ENCODE results near the gene KRTAP12-4.

KRTAP12-4 gene

GRCh38 chr21:44658913-44659595, 4.6 kb upstream of the KRTAP12-4 start:
- Histone ChIP-seq H3K4me1 (ENCODE audit: control insufficient read depth, insufficient read depth, low read length) (no peaks in the 10 kb centered on the region), H3K27me3 (ENCODE audit: control insufficient read depth, insufficient read depth, low read length) (peaks cover 4% of the 10 kb centered on the region), H3K4me3 (ENCODE audit: low read length) (no peak overlapping the region), H3K9ac (ENCODE audit: low read length) (no peak overlapping the region), H3K27ac (ENCODE audit: low read depth, low read length) (no peak overlapping the region), H3K36me3 (ENCODE audit: control insufficient read depth, insufficient read depth, low read length) (no peaks in the 10 kb centered on the region)

- H3K4me1 ChIP-seq (ENCODE audit: control insufficient read depth, insufficient read depth, low read length), result no peaks in the 10 kb centered on the region
- no peak overlapping the region for H3K27ac ChIP-seq (ENCODE audit: low read depth, low read length)
- no peak overlapping the region for H3K4me3 ChIP-seq (ENCODE audit: low read length)
These were observed 4.1 kb upstream of the KRTAP12-4 start for GRCh38 chr21:44658541-44658910.

GRCh38 chr21:44657635-44658540, 3.4 kb upstream of the KRTAP12-4 start, which contains the start of gene KRTAP12-3:
TSS of gene KRTAP12-3 (plus strand) at chr21:44657932. CDS start at chr21:44657980, 48 bp downstream.
- no peaks in the 10 kb centered on the region for H3K4me1 ChIP-seq (ENCODE audit: control insufficient read depth, insufficient read depth, low read length)
- no peak within 1 kb of the TSS for H3K9ac ChIP-seq (ENCODE audit: low read length)
- no peaks in the 10 kb centered on the region for H3K36me3 ChIP-seq (ENCODE audit: control insufficient read depth, insufficient read depth, low read length)
- no peak within 1 kb of the TSS for H3K4me3 ChIP-seq (ENCODE audit: low read length)
- H3K27ac ChIP-seq (ENCODE audit: low read depth, low read length), result no peak within 1 kb of the TSS
- peaks cover 4% of the 10 kb centered on the region for H3K27me3 ChIP-seq (ENCODE audit: control insufficient read depth, insufficient read depth, low read length)

More at GRCh38 chr21:44658541-44658910, 4.1 kb upstream of the KRTAP12-4 start:
- Histone ChIP-seq H3K27me3 (ENCODE audit: control insufficient read depth, insufficient read depth, low read length) (peaks cover 4% of the 10 kb centered on the region), H3K9ac (ENCODE audit: low read length) (no peak overlapping the region), H3K36me3 (ENCODE audit: control insufficient read depth, insufficient read depth, low read length) (no peaks in the 10 kb centered on the region)

GRCh38 chr21:44656868-44657267, 2.4 kb upstream of the KRTAP12-4 start:
- Histone ChIP-seq H3K4me3 (ENCODE audit: low read length) (no peak overlapping the region), H3K27me3 (ENCODE audit: control insufficient read depth, insufficient read depth, low read length) (peaks cover 4% of the 10 kb centered on the region), H3K4me1 (ENCODE audit: control insufficient read depth, insufficient read depth, low read length) (no peaks in the 10 kb centered on the region), H3K27ac (ENCODE audit: low read depth, low read length) (no peak overlapping the region), H3K9ac (ENCODE audit: low read length) (no peak overlapping the region), H3K36me3 (ENCODE audit: control insufficient read depth, insufficient read depth, low read length) (no peaks in the 10 kb centered on the region)

- Histone ChIP-seq H3K36me3 (ENCODE audit: control insufficient read depth, insufficient read depth, low read length) (no peaks in the 10 kb centered on the region), H3K27ac (ENCODE audit: low read depth, low read length) (no peak overlapping the region), H3K27me3 (ENCODE audit: control insufficient read depth, insufficient read depth, low read length) (peaks cover 4% of the 10 kb centered on the region), H3K4me1 (ENCODE audit: control insufficient read depth, insufficient read depth, low read length) (no peaks in the 10 kb centered on the region), H3K4me3 (ENCODE audit: low read length) (no peak overlapping the region), H3K9ac (ENCODE audit: low read length) (no peak overlapping the region)
These were observed 543 bp downstream of the KRTAP12-4 start for GRCh38 chr21:44653656-44654575.

- Histone ChIP-seq H3K9ac (ENCODE audit: low read length) (no peak overlapping the region), H3K4me1 (ENCODE audit: control insufficient read depth, insufficient read depth, low read length) (no peaks in the 10 kb centered on the region), H3K27ac (ENCODE audit: low read depth, low read length) (no peak overlapping the region), H3K27me3 (ENCODE audit: control insufficient read depth, insufficient read depth, low read length) (peaks cover 4% of the 10 kb centered on the region), H3K4me3 (ENCODE audit: low read length) (no peak overlapping the region), H3K36me3 (ENCODE audit: control insufficient read depth, insufficient read depth, low read length) (no peaks in the 10 kb centered on the region)
These were observed 1.3 kb downstream of the KRTAP12-4 start for GRCh38 chr21:44653123-44653522.

- H3K36me3 ChIP-seq (ENCODE audit: control insufficient read depth, insufficient read depth, low read length), result no peaks in the 10 kb centered on the region
- H3K4me1 ChIP-seq (ENCODE audit: control insufficient read depth, insufficient read depth, low read length), result no peaks in the 10 kb centered on the region
- no peaks in the 10 kb centered on the region for H3K27me3 ChIP-seq (ENCODE audit: control insufficient read depth, insufficient read depth, low read length)
- H3K9ac ChIP-seq (ENCODE audit: low read length), result no peak overlapping the region
- H3K27ac ChIP-seq (ENCODE audit: low read depth, low read length), result no peak overlapping the region
- H3K4me3 ChIP-seq (ENCODE audit: low read length), result no peak overlapping the region
These were observed 3.3 kb downstream of the KRTAP12-4 start for GRCh38 chr21:44650973-44651675.

- no peaks in the 10 kb centered on the region for H3K36me3 ChIP-seq (ENCODE audit: control insufficient read depth, insufficient read depth, low read length)
- H3K27ac ChIP-seq (ENCODE audit: low read depth, low read length), result no peak overlapping the region
- no peaks in the 10 kb centered on the region for H3K27me3 ChIP-seq (ENCODE audit: control insufficient read depth, insufficient read depth, low read length)
- no peak overlapping the region for H3K4me3 ChIP-seq (ENCODE audit: low read length)
- no peak overlapping the region for H3K9ac ChIP-seq (ENCODE audit: low read length)
- H3K4me1 ChIP-seq (ENCODE audit: control insufficient read depth, insufficient read depth, low read length), result no peaks in the 10 kb centered on the region
These were observed 4.0 kb downstream of the KRTAP12-4 start for GRCh38 chr21:44650265-44650972.

GRCh38 chr21:44649521-44650100, 4.8 kb downstream of the KRTAP12-4 start:
- no peaks in the 10 kb centered on the region for H3K4me1 ChIP-seq (ENCODE audit: control insufficient read depth, insufficient read depth, low read length)
- no peak overlapping the region for H3K9ac ChIP-seq (ENCODE audit: low read length)
- no peak overlapping the region for H3K27ac ChIP-seq (ENCODE audit: low read depth, low read length)
- no peak overlapping the region for H3K4me3 ChIP-seq (ENCODE audit: low read length)
- no peaks in the 10 kb centered on the region for H3K27me3 ChIP-seq (ENCODE audit: control insufficient read depth, insufficient read depth, low read length)
- H3K36me3 ChIP-seq (ENCODE audit: control insufficient read depth, insufficient read depth, low read length), result no peaks in the 10 kb centered on the region

- H3K27ac ChIP-seq (ENCODE audit: low read depth, low read length), result no peak overlapping the region
- H3K9ac ChIP-seq (ENCODE audit: low read length), result no peak overlapping the region
These were observed 5.7 kb downstream of the KRTAP12-4 start for GRCh38 chr21:44648557-44649311.

More at GRCh38 chr21:44648557-44649311, 5.7 kb downstream of the KRTAP12-4 start:
- Histone ChIP-seq H3K36me3 (ENCODE audit: control insufficient read depth, insufficient read depth, low read length) (no peaks in the 10 kb centered on the region), H3K27me3 (ENCODE audit: control insufficient read depth, insufficient read depth, low read length) (no peaks in the 10 kb centered on the region), H3K4me3 (ENCODE audit: low read length) (no peak overlapping the region), H3K4me1 (ENCODE audit: control insufficient read depth, insufficient read depth, low read length) (no peaks in the 10 kb centered on the region)

All from rectal smooth muscle tissue (tissue), 1 donor.